HuH-7.5 (cell line): ENCODE measurements around the gene SNX6.
A peak's percentile ranks its signal among the peaks of the same experiment; 100 is the strongest.
"Not testable (repeated sequence)": the region's sequence is repeated elsewhere in the genome, so short reads cannot be mapped to it uniquely, and the experiment has no call there.

Experiments used
- DNase-seq: peaks from one replicate; pipeline ENCODE4 v3.0.0; 2011; ENCODE audit warnings: low spot score

The SNX6 gene

DNA sequence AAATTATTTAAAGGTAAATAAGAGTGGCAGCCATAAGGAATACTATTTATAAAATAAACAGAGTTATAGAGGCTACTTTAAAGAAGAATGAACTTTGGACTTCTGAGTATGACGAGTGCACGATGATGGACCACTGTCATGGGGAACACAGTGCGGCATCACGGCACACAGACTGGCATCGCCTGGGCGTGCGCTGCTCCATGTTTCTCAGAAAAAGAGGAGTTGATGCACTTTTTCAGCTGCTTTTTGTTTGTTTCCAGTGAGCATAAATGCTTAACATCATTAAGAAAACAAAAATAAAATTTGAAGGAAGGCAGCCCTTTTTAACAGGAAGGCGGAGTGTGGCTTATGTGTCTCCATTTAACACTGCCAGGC is 67.2 kb downstream of the SNX6 start:
- no peak for DNase-seq

DNA sequence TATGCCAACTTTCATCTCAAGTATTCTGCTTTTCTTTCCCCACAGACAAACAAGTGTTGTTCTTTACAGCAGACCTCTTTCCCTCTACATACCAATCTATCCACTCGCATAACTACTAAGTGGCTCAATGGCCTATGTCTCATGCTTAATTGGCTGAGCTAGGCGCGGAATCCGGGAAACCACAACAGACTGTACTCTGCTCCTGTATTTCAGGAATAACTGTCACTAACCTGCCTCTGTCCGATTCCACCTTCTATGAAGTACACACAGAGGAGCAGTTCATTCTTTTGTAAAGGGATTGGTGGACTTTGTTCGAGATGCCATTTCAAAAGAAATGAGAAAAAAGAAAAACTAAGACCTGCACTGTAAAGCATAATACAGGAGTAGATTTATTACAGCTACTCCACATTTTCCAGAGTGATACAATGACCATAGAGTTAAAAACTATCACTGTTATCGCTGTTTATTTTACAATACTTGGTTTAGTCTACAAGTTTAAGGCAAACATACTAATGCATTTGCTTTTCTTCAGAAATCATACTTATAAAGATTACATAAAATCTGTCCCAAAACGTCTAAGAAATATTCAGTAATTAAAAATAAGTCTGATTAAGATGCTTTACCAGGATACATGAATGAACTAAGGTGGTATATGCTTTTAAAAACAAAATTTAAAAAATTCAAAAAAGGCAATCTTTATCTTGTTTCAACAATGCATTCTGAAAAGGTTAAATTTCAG is 67.7 kb downstream of the SNX6 start:
- not testable (repeated sequence) for DNase-seq

DNA sequence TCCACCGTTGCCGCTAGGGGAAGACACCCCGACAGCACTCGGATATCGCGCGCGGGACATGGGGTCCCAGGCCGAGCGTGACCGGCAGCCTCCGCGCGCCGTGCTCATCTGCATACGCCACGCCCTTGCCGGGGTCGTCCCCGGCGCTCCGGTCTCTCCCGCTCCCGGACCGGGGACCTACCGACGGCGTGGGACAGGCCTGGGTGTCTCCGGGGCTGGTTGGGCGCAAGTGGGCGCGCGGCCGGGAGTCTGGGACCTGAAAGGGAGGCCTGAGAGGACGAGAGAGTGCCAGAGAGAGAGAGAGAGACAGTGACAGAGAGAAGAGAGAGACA is 73.5 kb downstream of the SNX6 start:
- not testable (repeated sequence) for DNase-seq

DNA sequence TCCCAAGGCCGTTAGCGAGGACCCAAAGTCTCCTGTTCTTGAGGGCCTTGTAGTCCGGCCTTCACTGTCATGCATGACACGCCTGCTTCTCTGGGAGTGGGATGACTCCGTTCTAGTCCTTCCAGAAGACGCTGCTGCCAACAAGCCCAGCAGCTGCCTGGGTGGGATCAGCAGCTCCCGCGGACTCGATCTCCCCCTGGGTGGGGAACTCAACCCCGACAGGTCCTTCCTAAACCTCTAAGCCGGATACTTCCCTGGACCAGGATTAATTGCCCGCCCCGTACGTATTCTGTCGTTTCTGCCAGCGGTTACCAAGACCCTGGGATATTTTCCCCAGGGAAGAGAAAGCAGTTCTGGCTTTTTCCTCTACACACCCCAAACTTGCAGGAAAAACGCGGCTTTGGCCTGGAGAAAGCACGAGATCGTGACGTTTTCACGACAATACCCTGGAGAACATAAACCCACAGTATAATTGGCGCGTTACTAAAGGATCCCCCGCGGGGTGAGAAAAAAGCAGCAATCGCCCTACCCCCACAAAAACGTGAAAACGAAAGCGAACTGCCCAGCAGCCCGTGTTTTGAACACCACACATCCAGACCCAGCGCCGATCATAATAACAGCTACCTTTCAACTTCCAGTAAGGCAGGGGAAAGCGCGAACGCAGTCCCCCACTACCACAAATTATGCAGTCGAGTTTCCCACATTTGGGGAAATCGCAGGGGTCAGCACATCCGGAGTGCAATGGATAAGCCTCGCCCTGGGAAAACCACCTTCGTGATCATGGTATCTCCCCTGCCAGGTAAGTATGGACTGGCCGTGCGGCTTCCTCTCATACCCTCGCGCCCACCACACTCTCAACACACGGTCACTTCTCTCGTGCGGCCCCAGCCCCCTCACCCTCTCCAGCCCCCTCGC is 74.1 kb downstream of the SNX6 start:
- DNase-seq: not testable (repeated sequence)

DNA sequence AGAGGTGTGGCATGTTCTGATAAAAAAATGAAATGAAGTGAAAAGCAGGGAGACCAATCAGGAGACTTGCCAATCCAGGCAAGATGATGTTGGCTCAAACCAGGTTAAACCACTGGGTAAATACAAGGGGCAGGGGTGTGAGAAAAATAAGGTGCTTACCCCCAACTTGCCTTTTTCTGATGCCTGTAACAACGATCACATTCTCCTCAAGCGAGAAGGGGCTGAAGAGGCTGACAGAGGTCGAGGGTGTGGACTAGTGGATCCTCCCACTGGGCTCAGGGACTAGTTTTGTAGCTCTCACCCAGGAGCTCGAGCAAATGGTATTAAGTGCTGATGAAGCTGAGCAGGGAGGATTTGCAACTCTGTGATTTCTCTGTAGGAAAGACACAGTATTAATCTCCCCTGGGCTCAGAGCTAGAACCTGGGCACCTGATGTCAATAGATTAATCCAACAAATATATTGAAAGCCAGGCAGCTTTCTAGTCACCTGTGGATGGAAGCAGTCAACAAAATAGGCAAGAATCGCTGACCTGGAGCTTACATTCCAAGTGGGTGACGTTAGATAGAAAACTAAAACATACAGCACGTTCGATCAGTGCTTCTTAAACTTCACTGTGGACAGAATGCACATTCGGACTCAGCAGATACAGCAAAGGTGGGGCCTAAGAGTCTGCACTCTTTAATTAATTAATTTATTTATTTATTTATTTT is 75.3 kb downstream of the SNX6 start:
- no peak for DNase-seq

DNA sequence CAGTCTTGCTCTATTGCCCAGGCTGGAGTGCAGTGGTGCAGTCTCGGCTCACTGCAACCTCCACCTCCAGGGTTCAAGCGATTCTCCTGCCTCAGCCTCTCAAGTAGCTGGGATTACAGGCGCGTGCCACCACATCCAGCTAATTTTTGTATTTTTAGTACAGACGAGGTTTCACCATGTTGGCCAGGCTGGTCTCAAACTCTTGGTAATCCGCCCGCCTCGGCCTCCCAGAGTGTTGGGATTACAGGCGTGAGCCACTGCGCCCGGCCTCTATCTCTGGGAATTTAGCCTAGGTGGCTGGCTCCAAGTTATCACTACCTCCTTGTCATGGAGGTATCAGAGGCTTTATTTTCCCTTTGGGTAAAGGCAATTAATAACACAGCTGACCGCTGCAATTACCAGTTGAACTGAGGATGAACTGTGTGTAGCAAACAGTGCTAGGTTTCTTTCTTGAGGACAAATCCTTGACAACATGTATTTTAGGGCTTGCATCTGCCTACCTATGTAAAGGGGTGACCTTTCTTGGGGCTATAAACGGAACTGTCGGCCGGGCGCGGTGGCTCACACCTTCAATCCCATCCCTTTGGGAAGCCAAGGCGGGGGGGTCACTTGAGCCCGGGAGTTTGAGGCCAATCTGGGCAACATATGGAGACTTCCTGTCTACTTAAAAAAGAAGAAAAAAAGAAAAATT is 80.5 kb downstream of the SNX6 start:
- not testable (repeated sequence) for DNase-seq

DNA sequence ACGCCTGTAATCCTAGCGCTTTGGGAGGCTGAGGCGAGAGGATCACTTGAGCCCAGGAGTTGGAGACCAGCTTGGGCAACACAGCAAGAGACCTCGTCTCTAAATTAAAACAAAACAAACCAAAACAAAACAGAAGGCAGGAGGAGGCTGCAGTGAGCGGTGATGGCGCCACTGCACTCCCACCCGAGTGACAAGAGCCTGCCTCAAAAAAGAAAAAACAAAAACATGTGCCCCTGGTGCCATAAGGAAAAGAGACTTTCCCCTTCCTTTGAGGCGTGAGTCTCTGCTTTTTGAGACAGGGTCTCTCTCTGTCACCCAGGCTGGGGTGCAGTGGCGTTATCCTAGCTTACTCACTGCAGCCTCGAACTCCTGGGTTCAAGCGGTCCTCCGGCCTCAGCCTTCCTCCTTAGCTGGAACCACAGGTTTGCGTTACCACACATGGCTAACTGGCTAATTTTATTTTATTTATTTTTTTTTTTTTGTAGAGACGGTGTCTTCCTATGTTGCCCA is 81.4 kb downstream of the SNX6 start:
- no peak for DNase-seq

DNA sequence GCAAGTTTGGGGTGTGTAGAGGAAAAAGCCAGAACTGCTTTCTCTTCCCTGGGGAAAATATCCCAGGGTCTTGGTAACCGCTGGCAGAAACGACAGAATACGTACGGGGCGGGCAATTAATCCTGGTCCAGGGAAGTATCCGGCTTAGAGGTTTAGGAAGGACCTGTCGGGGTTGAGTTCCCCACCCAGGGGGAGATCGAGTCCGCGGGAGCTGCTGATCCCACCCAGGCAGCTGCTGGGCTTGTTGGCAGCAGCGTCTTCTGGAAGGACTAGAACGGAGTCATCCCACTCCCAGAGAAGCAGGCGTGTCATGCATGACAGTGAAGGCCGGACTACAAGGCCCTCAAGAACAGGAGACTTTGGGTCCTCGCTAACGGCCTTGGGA is 82.8 kb downstream of the SNX6 start:
- DNase-seq: not testable (repeated sequence)

DNA sequence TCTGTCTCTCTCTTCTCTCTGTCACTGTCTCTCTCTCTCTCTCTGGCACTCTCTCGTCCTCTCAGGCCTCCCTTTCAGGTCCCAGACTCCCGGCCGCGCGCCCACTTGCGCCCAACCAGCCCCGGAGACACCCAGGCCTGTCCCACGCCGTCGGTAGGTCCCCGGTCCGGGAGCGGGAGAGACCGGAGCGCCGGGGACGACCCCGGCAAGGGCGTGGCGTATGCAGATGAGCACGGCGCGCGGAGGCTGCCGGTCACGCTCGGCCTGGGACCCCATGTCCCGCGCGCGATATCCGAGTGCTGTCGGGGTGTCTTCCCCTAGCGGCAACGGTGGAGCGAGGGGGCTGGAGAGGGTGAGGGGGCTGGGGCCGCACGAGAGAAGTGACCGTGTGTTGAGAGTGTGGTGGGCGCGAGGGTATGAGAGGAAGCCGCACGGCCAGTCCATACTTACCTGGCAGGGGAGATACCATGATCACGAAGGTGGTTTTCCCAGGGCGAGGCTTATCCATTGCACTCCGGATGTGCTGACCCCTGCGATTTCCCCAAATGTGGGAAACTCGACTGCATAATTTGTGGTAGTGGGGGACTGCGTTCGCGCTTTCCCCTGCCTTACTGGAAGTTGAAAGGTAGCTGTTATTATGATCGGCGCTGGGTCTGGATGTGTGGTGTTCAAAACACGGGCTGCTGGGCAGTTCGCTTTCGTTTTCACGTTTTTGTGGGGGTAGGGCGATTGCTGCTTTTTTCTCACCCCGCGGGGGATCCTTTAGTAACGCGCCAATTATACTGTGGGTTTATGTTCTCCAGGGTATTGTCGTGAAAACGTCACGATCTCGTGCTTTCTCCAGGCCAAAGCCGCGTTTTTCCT is 83.4 kb downstream of the SNX6 start:
- DNase-seq: not testable (repeated sequence)

DNA sequence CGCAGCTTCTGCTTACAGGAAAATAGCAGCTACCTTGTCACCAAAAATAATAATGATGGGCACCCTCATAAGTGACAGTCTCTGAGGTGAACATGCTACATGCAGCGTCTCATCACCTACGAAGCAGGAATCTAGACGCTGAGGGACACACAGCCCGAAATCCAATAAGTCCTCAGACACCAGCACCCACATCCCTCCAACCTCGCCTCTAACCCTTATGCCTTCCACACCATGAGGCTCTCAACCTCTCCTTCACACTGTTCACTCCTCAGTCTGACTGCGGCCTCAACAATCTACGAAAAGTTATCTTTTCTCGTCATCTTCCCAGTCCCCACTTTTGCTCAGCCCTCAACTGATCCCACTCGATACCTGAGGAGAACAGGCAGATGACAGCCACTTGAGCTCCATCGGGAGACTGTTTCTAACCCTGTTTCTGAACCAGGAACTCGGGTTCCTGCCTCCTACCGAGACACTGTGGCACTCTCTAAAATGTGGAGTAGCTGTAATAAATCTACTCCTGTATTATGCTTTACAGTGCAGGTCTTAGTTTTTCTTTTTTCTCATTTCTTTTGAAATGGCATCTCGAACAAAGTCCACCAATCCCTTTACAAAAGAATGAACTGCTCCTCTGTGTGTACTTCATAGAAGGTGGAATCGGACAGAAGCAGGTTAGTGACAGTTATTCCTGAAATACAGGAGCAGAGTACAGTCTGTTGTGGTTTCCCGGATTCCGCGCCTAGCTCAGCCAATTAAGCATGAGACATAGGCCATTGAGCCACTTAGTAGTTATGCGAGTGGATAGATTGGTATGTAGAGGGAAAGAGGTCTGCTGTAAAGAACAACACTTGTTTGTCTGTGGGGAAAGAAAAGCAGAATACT is 89.5 kb downstream of the SNX6 start:
- DNase-seq: not testable (repeated sequence)

DNA sequence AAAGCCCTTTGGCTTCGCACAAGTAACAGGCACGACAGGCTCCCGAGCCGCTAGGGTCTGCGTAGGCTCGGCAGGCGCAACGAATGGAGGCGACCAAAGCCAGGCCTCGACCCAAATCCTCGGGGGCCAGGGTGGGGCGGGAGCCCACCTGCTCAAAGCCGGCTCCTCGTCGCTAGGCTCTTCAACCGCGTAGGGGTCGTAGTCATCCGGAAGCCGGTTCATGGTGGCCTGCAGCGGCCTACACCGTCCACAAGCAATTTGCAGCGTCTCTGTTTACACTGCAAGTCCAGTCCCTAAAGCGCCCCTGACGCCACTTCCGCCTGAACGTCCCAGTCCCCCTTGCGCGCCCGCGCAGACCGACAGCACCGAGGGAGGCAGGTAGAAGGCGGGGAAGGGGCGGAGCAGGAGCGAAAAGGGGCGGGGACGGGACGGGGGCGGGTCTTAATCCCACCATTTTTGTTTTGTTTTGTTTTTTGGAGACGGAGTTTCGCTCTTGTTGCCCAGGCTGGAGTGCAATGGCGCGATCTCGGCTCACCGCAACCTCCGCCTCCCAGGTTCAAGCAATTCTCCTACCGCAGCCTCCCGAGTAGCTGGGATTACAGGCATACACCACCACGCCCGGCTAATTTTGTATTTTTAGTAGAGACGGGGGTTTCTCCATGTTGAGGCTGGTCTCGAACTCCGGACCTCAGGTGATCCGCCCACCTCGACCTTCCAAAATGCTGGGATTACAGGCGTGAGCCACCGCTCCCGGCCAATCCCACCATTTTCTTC is 90.4 kb downstream of the SNX6 start, which contains the start of gene EAPP:
Gene EAPP (minus strand): TSS at position 295 of the 774 bp plus-strand sequence. CDS start 73 bp downstream, at position 222.
- DNase-seq: peak; percentile 85

DNA sequence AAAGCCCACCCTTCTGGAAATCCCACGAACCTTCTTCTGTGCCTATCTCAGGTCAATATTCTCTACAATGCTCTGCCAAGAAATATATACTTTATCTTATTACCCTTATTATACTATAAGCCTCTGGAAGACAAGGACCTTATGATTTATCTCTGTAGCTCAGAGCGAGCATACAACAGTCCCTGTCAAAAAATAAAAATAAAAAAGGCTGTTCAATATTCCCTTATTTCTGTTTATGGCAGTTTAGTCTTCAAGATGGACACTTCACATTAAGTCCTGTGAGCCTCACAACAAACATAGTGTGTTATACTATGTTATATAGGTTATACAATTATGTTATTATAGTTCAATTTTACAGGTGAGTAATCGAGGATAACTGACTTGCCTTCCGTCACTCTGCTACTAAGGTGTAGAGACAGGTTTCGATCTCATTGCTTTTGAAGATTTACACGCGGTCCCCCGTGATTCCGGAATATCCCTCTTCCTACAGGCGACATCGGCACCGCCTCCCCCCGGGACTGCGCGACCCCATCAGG is 91.0 kb downstream of the SNX6 start:
- no peak for DNase-seq

DNA sequence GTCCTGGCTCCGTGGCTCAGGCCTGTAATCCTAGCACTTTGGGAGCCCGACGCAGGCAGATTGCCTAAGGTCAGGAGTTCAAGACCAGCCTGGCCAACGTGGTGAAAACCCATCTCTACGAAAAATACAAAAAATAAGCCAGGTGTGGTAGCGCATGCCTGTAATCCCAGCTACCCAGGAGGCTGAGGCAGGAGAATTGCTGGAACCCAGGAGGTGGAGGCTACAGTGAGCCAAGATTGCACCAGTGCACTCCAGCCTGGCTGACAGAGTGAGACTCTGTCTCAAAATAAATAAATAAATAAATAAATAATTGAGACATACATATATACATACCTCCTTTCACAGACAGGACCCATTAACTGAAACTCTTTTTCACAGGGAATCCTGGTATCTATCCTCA is 91.9 kb downstream of the SNX6 start:
- not testable (repeated sequence) for DNase-seq

DNA sequence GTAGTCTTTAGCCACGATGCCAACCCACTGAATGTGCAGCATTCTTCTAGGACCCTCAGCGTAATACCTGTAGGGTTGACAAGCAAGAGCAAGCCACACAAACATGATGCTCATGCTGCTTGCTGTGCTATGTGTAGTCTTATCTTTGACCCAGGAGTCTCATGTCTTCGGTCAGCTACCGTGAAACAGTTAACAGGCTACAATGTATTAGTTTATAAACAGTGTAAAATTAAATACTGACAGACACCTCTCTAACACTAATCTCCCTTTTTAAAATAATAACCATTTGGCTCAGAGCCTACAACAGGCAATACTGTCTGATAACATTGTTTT is 92.3 kb downstream of the SNX6 start:
- no peak for DNase-seq

DNA sequence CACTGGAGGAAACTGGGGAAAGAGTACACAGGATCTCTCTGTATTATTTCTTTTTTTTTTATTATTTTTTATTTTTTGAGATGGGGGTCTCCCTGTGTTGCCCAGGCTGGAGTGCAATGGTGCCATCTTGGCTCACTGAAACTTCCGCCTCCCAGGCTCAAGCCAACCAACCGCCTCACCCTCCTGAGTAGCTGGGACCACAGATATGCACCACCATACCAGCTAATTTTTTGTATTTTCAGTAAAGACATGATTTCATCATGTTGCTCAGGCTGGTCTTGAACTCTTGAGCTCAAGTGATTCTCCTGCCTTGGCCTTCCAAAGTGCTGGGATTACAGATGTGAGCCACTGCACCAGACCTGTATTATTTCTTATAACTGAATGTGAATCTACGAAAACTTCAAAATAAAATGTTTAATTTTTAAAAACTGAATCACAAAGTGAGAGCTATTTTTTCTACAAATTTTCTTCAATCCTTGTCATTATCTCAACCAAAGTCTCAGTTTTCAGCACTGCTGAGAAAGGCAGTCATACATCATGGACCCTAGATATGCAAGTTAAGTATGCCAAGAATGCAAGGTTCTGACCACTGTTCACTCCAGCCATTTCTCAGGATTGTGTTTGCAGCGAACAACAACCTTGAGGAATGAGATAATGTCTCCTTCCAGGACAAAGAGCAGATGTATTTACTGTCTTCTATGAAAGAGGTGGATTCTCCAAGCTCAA is 92.8 kb downstream of the SNX6 start:
- no peak for DNase-seq

DNA sequence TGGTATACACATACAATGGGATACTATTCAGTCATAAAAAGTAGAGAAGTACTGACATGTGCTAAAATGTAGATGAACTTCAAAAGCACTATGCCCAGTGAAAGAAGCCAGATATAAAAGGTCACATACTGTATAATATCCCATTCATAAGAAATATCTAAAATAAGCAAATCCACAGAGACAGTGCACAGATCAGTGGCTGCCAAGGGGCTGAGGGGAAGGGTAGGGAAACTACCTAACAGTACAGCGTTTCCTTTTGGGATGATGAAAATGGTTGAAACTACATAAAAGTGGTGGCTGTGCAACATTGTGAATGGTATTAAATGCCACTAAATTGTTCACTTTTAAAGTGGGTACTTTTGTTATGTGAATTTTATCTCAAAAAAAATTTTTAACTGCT is 102.4 kb downstream of the SNX6 start:
- no peak for DNase-seq

DNA sequence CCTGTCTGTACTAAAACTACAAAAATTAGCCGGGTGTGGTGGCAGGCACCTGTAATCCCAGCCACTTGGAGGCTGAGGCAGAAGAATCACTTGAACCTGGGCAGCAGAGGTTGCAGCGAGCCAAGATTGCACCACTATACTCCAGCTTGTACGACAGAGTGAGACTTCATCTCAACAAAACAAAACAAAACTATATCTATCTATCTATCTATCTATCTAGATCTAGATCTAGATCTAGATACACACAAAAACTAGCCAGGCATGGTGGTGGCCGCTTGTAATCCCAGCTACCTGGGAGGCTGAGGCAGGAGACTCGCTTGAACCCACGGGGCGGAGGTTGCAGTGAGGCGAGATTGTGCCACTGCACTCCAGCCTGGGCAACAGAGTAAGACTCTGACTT is 105.7 kb downstream of the SNX6 start:
- DNase-seq: not testable (repeated sequence)

DNA sequence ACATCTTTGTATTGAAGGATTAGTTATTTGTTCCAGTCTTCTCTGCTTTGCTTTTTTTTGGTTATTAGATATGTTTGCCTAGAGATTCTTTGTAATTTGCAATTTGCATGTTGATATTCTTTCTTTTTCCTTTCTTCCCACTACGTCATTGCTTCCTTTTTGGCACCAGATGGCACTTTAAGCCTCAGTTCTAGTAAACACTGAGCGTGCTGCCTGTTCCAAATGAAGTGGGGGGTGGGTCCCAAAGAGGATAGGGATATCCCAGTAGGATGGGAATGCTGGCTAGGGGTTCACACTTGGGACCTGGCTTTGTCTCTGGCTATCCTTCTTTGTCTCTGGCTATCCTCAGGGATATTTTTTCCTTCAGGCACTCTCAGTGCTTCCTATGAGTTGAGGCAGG is 107.5 kb downstream of the SNX6 start:
- no peak for DNase-seq
